ENCODE measurements around the gene EXOC6B. TPM values are rescaled to one million over a fixed set of nuclear protein-coding genes. Genes with fewer than 3 reads are reported as not detected.

The EXOC6B gene
- total and polyA plus RNA-seq, 11 donors: 18.4 to 192 (median 143) TPM

- TF ChIP-seq POLR2A (IDR thresholded peaks at IDR 0.05) (no peak), CTCF (IDR thresholded peaks at IDR 0.05) (no peak)
- Histone ChIP-seq H3K27me3 (no peaks in the 10 kb centered on the region), H3K36me3 (no peaks in the 10 kb centered on the region), H3K9me3 (peaks cover 0 to 31% (median 6%) of the 10 kb centered on the region in 12 donors), H3K4me3 (no peak overlapping the region), H3K4me1 (no peaks in the 10 kb centered on the region), H3K27ac (no peak overlapping the region)
- DNase-seq: no peak
- 89 to 100% (median 92%) methylated on average over 1 of the region's 1 CpG for WGBS, 4 donors
- ATAC-seq: no peak
- intact Hi-C loops (cut with DNase I): no loop called here
These were observed 439.5 kb downstream of the EXOC6B start for GRCh38 chr2:72386288-72386687.

GRCh38 chr2:72378753-72379348 is 447.0 kb downstream of the EXOC6B start:
- H3K4me3 ChIP-seq: no peak overlapping the region
- 92 to 96% (median 93%) methylated on average over 1 of the region's 1 CpG for WGBS, 4 donors
- intact Hi-C loops (cut with DNase I): no loop called here
- H3K4me1 ChIP-seq: peaks cover 0 to 6% (median 0%) of the 10 kb centered on the region in 12 donors
- no peak for TF ChIP-seq CTCF (IDR thresholded peaks at IDR 0.05)
- TF ChIP-seq POLR2A (IDR thresholded peaks at IDR 0.05): no peak
- DNase-seq (no peak), ATAC-seq (no peak)
- H3K36me3 ChIP-seq: peaks cover 0 to 49% (median 8%) of the 10 kb centered on the region in 9 donors
- H3K9me3 ChIP-seq: peaks cover 0 to 11% (median 0%) of the 10 kb centered on the region in 12 donors
- no peak overlapping the region for H3K27ac ChIP-seq
- no peaks in the 10 kb centered on the region for H3K27me3 ChIP-seq

- Histone ChIP-seq H3K27me3 (no peaks in the 10 kb centered on the region), H3K4me1 (peaks cover 0 to 4% (median 0%) of the 10 kb centered on the region in 12 donors), H3K4me3 (no peak overlapping the region), H3K9me3 (peaks cover 0 to 30% (median 0%) of the 10 kb centered on the region in 12 donors), H3K27ac (no peak overlapping the region), H3K36me3 (peaks cover 0 to 10% (median 0%) of the 10 kb centered on the region in 9 donors)
- peak; percentile 93 to 98 (median 95) for ATAC-seq
- whole genome bisulfite sequencing, 4 donors: 78 to 84% (median 81%) methylated on average over 5 of the region's 5 CpGs
- intact Hi-C loops (cut with DNase I): no loop called here
- TF ChIP-seq CTCF (IDR thresholded peaks at IDR 0.05) (peak in 8 of 12 donors; percentile 11 to 48 (median 33)), POLR2A (IDR thresholded peaks at IDR 0.05) (no peak)
- peak; percentile 44 to 76 (median 52) for DNase-seq
These were observed 458.2 kb downstream of the EXOC6B start for GRCh38 chr2:72367530-72368225.

- no peak for DNase-seq
- intact Hi-C loops (cut with DNase I): no loop called here
These were observed 462.4 kb downstream of the EXOC6B start for GRCh38 chr2:72363406-72363805.

More at GRCh38 chr2:72363406-72363805, 462.4 kb downstream of the EXOC6B start:
- Histone ChIP-seq H3K27me3 (no peaks in the 10 kb centered on the region), H3K4me3 (no peak overlapping the region), H3K4me1 (peaks cover 0 to 4% (median 0%) of the 10 kb centered on the region in 12 donors), H3K36me3 (peaks cover 0 to 14% (median 0%) of the 10 kb centered on the region in 9 donors), H3K27ac (no peak overlapping the region), H3K9me3 (no peaks in the 10 kb centered on the region)
- TF ChIP-seq CTCF (IDR thresholded peaks at IDR 0.05) (no peak), POLR2A (IDR thresholded peaks at IDR 0.05) (no peak)
- ATAC-seq: no peak

Measured in heart left ventricle (tissue), 16 donors.